Psoas muscle (tissue), 8 donors: ENCODE measurements around the gene SERPINF2. TPM values are rescaled to one million over a fixed set of nuclear protein-coding genes. Genes with fewer than 3 reads are reported as not detected.
"Not testable (repeated sequence)": the region's sequence is repeated elsewhere in the genome, so short reads cannot be mapped to it uniquely, and the experiment has no call there.

ENCODE experiments used
- ATAC-seq, 4 donors: fragments of 200-7000 bp; cut with Tn5 transposase; one replicate each; pipeline ENCODE4 v1.9.1; 2020; ENCODE audit warnings: moderate library complexity in 3 of 4, mild to moderate bottlenecking in 2 of 4
- DNase-seq, 2 donors: peaks; one replicate each; pipeline ENCODE4 v3.0.0-alpha.2; 2020
- H3K27ac ChIP-seq: fragments of 200-600 bp; one replicate; pipeline ENCODE4 v1.8.0; 2022
- H3K27me3 ChIP-seq, 3 donors: fragments of 200-600 bp in 1 of 3; one replicate each; pipeline versions ENCODE4 v1.6.1 to v1.8.0; 2013 to 2022; ENCODE audit warnings: low read length in 2 of 3, mild to moderate bottlenecking in 2 of 3, moderate library complexity in 1 of 3; ENCODE audit not compliant: insufficient read depth in 3 of 3
- H3K36me3 ChIP-seq, 2 donors: fragments of 200-600 bp in 1 of 2; one replicate each; pipeline versions ENCODE4 v1.6.1 to v1.8.0; 2013 to 2022; ENCODE audit warnings: low read depth in 1 of 2, mild to moderate bottlenecking in 1 of 2, moderate library complexity in 1 of 2; ENCODE audit not compliant: insufficient read depth in 1 of 2
- H3K4me1 ChIP-seq: fragments of 200-600 bp; one replicate; pipeline ENCODE4 v1.8.0; 2022
- H3K4me3 ChIP-seq: fragments of 200-600 bp; one replicate; pipeline ENCODE4 v1.8.0; 2022; ENCODE audit warnings: mild to moderate bottlenecking
- H3K9me3 ChIP-seq: fragments of 200-600 bp; one replicate; pipeline ENCODE4 v1.8.0; 2022
- CTCF ChIP-seq: fragments of 200-600 bp; IDR thresholded peaks from one replicate; pipeline ENCODE4 v1.8.0; 2022; ENCODE audit warnings: antibody characterized with exemption
- WGBS, 3 donors: extraction: QIAGEN DNeasy Blood & Tissue Kit; methylation state at CpG; one replicate each; pipeline versions ENCODE4 v1.1.6 to v1.1.7; 2013; 5-methylcytosine and 5-hydroxymethylcytosine counted together
- intact Hi-C, 2 donors: fragments of 100-400 bp; cut with DNase I; formaldehyde crosslinking; loops; one replicate each; pipeline versions ENCODE4 v1.11.0 to v1.14.2; 2022
- long read RNA-seq, 2 donors: library from polyadenylated mRNA; unstranded; transcript quantifications; one replicate each; pipeline ENCODE4 v2.0.0, GENCODE V29; 2021
- polyA plus RNA-seq, 3 donors: library from polyadenylated mRNA; stranded (reverse); fragments of 200-250 nt; gene quantifications; one replicate each; pipeline ENCODE4 v1.2.3, GENCODE V29; 2013
- total RNA-seq, 4 donors: library from RNA; stranded (reverse); fragmentation: NEBNext Ultra II Directional in 2 of 4; extraction: Animal tissue kit (Norgen Biotek cat#: 25700) in 2 of 4; gene quantifications; one replicate each; pipeline versions ENCODE4 v1.2.1 to v1.2.4, GENCODE V29; 2021 to 2023
- donor health status: healthy with polysubstance abuse.
- donor health status: DM: no; HTN: no; CAD: no; lungs with moderate emphysema.
- donor health status: Bipolar disorder and iron deficiency.
- donor health status: healthy.
- donor health status: DM: yes; HTN: yes; CAD: no.
- donor health status: DM: no; HTN: no; CAD: no.
- donor health status: DM: no; HTN: no; CAD: no.
- donor health status: DM: yes; HTN: yes; CAD: no.

The SERPINF2 gene
- total RNA-seq (1 to 10 TPM in 2 of 4 donors, under 1 TPM in 2; 0.74 to 4.0 (median 2.2) TPM), polyA plus RNA-seq (1 to 10 TPM; 2.4 to 3.9 (median 3.7) TPM)
- long read RNA-seq, donor 1, result 0 reads
- long read RNA-seq, donor 2, partial matches to known transcripts, result 5 of 7 reads
- long read RNA-seq, donor 2, other reads (novel, unspliced or antisense), result 2 of 7 reads

GRCh38 chr17:1742371-1743087, at the start of gene SERPINF2:
SERPINF2 (plus strand) TSS chr17:1742871; CDS start chr17:1744996, 2,125 bp downstream.
- ATAC-seq (no peak), DNase-seq (no peak)
- Histone ChIP-seq H3K4me1 (no peaks in the 10 kb centered on the region), H3K9me3 (no peaks in the 10 kb centered on the region), H3K4me3 (no peak within 1 kb of the TSS), H3K27ac (no peak within 1 kb of the TSS), H3K27me3 (no peaks in the 10 kb centered on the region), H3K36me3 (peaks cover 0 to 9% of the 10 kb centered on the region in 2 donors)
- 63 to 70% (median 69%) methylated on average over 9 to 10 of the region's 10 CpGs for WGBS, 3 donors
- no peak for TF ChIP-seq CTCF
- intact Hi-C loops, result no loop called here

- WGBS, 3 donors, result 89 to 92% (median 89%) methylated on average over 7 of the region's 7 CpGs
- no peak for TF ChIP-seq CTCF
- Histone ChIP-seq H3K9me3 (no peaks in the 10 kb centered on the region), H3K4me3 (no peak overlapping the region), H3K36me3 (no peaks in the 10 kb centered on the region), H3K4me1 (no peaks in the 10 kb centered on the region), H3K27me3 (no peaks in the 10 kb centered on the region), H3K27ac (no peak overlapping the region)
- intact Hi-C loops, result no loop called here
- no peak for DNase-seq
- ATAC-seq, result no peak
Observed at GRCh38 chr17:1693339-1693738, 49.3 kb upstream of the SERPINF2 start.

GRCh38 chr17:1695365-1695764, 47.3 kb upstream of the SERPINF2 start:
- intact Hi-C loops, result no loop called here
- Histone ChIP-seq H3K27me3 (no peaks in the 10 kb centered on the region), H3K36me3 (no peaks in the 10 kb centered on the region), H3K27ac (no peak overlapping the region), H3K4me1 (no peaks in the 10 kb centered on the region), H3K4me3 (no peak overlapping the region), H3K9me3 (no peaks in the 10 kb centered on the region)
- 87 to 91% (median 87%) methylated on average over 8 of the region's 8 CpGs for WGBS, 3 donors
- ATAC-seq (no peak), DNase-seq (no peak)
- TF ChIP-seq CTCF, result no peak

GRCh38 chr17:1697681-1698080, 45.0 kb upstream of the SERPINF2 start:
- Histone ChIP-seq H3K27me3 (no peaks in the 10 kb centered on the region), H3K27ac (peak overlapping the region; percentile 53), H3K9me3 (no peaks in the 10 kb centered on the region), H3K36me3 (no peaks in the 10 kb centered on the region), H3K4me3 (no peak overlapping the region), H3K4me1 (no peaks in the 10 kb centered on the region)
- 24 to 43% (median 31%) methylated on average over 5 of the region's 5 CpGs for WGBS, 3 donors
- DNase-seq (no peak), ATAC-seq (peak in 2 of 4 donors; percentile 39 to 43)
- no peak for TF ChIP-seq CTCF
- intact Hi-C loops, result no loop called here

- H3K4me1 ChIP-seq, H3K4me3 ChIP-seq, H3K27me3 ChIP-seq, H3K27ac ChIP-seq, H3K36me3 ChIP-seq, H3K9me3 ChIP-seq, intact Hi-C loops: not testable (repeated sequence)
- WGBS, 3 donors, result 65 to 84% (median 80%) methylated on average over 5 of the region's 5 CpGs
- ATAC-seq, result peak in 1 of 4 donors; percentile 29
- DNase-seq, result peak in 1 of 2 donors; percentile 14
Observed at GRCh38 chr17:1699891-1700290, 42.8 kb upstream of the SERPINF2 start.
